Measurements from ENCODE around the gene FUBP1. TPM values are rescaled to one million over a fixed set of nuclear protein-coding genes. Genes with fewer than 3 reads are reported as not detected.
A peak's percentile ranks its signal among the peaks of the same experiment; 100 is the strongest.
"Not testable (repeated sequence)": the region's sequence is repeated elsewhere in the genome, so short reads cannot be mapped to it uniquely, and the experiment has no call there.

The FUBP1 gene
- total and polyA plus RNA-seq, 5 donors from 2014 or later = 46.2 to 225 (median 50.3) TPM

GRCh38 chr1:77925518-77925917 is 53.4 kb downstream of the FUBP1 start:
- Mint-ChIP-seq H3K4me1 (peaks cover 0 to 10% (median 4%) of the 10 kb centered on the region in 4 donors), H3K36me3 (no peaks in the 10 kb centered on the region), H3K27me3 (peaks cover 10% of the 10 kb centered on the region), H3K9me3 (peaks cover 0 to 1% (median 0%) of the 10 kb centered on the region in 7 donors), H3K4me3 (no peak overlapping the region), H3K27ac (no peak overlapping the region)
- Histone ChIP-seq H3K36me3 (ENCODE audit: control insufficient read depth, insufficient read depth, low read length) (no peaks in the 10 kb centered on the region), H3K9me3 (ENCODE audit: control insufficient read depth in 2 of 2, low read length in 2 of 2) (no peaks in the 10 kb centered on the region), H3K27ac (ENCODE audit: insufficient read depth, low read length, poor library complexity, severe bottlenecking) (no peak overlapping the region), H3K4me3 (ENCODE audit: low read depth, low read length) (no peak overlapping the region), H3K4me1 (ENCODE audit: control insufficient read depth, insufficient read depth, low read length, poor library complexity, severe bottlenecking) (no peaks in the 10 kb centered on the region), H3K27me3 (ENCODE audit: control insufficient read depth, insufficient read depth, low read length) (no peaks in the 10 kb centered on the region)
- ATAC-seq (ENCODE audit: low read depth in 2 of 2) (no peak), DNase-seq (no peak)

GRCh38 chr1:77918918-77919317 is 60.0 kb downstream of the FUBP1 start:
- H3K4me3 Mint-ChIP-seq; H3K27ac ChIP-seq (ENCODE audit: insufficient read depth, low read length, poor library complexity, severe bottlenecking); H3K4me1 ChIP-seq (ENCODE audit: control insufficient read depth, insufficient read depth, low read length, poor library complexity, severe bottlenecking); H3K36me3 Mint-ChIP-seq; H3K9me3 ChIP-seq (ENCODE audit: control insufficient read depth in 2 of 2, low read length in 2 of 2); DNase-seq; ATAC-seq (ENCODE audit: low read depth in 2 of 2); H3K4me3 ChIP-seq (ENCODE audit: low read depth, low read length); H3K36me3 ChIP-seq (ENCODE audit: control insufficient read depth, insufficient read depth, low read length); H3K4me1 Mint-ChIP-seq; H3K27ac Mint-ChIP-seq; H3K27me3 ChIP-seq (ENCODE audit: control insufficient read depth, insufficient read depth, low read length); H3K9me3 Mint-ChIP-seq; H3K27me3 Mint-ChIP-seq: not testable (repeated sequence)

GRCh38 chr1:77910116-77910515 is 68.8 kb downstream of the FUBP1 start:
- no peaks in the 10 kb centered on the region for H3K4me1 ChIP-seq (ENCODE audit: control insufficient read depth, insufficient read depth, low read length, poor library complexity, severe bottlenecking)
- no peak for DNase-seq
- H3K27me3 Mint-ChIP-seq = peaks cover 16% of the 10 kb centered on the region
- no peaks in the 10 kb centered on the region for H3K9me3 Mint-ChIP-seq
- H3K4me1 Mint-ChIP-seq = no peaks in the 10 kb centered on the region
- no peaks in the 10 kb centered on the region for H3K9me3 ChIP-seq (ENCODE audit: control insufficient read depth in 2 of 2, low read length in 2 of 2)
- H3K27ac ChIP-seq (ENCODE audit: insufficient read depth, low read length, poor library complexity, severe bottlenecking) = no peak overlapping the region
- H3K36me3 Mint-ChIP-seq = no peaks in the 10 kb centered on the region
- no peak for ATAC-seq (ENCODE audit: low read depth in 2 of 2)
- no peaks in the 10 kb centered on the region for H3K27me3 ChIP-seq (ENCODE audit: control insufficient read depth, insufficient read depth, low read length)
- H3K4me3 Mint-ChIP-seq = no peak overlapping the region
- no peaks in the 10 kb centered on the region for H3K36me3 ChIP-seq (ENCODE audit: control insufficient read depth, insufficient read depth, low read length)
- H3K4me3 ChIP-seq (ENCODE audit: low read depth, low read length) = no peak overlapping the region
- H3K27ac Mint-ChIP-seq = no peak overlapping the region

GRCh38 chr1:77906624-77907023 is 72.2 kb downstream of the FUBP1 start:
- H3K9me3 ChIP-seq (ENCODE audit: control insufficient read depth in 2 of 2, low read length in 2 of 2) = no peaks in the 10 kb centered on the region
- H3K4me1 ChIP-seq (ENCODE audit: control insufficient read depth, insufficient read depth, low read length, poor library complexity, severe bottlenecking) = no peaks in the 10 kb centered on the region
- Mint-ChIP-seq H3K4me3 (no peak overlapping the region), H3K27ac (no peak overlapping the region), H3K36me3 (no peaks in the 10 kb centered on the region), H3K4me1 (no peaks in the 10 kb centered on the region), H3K9me3 (no peaks in the 10 kb centered on the region), H3K27me3 (peaks cover 23% of the 10 kb centered on the region)
- H3K4me3 ChIP-seq (ENCODE audit: low read depth, low read length) = no peak overlapping the region
- ATAC-seq (ENCODE audit: low read depth in 2 of 2) (no peak), DNase-seq (no peak)
- no peaks in the 10 kb centered on the region for H3K36me3 ChIP-seq (ENCODE audit: control insufficient read depth, insufficient read depth, low read length)
- no peak overlapping the region for H3K27ac ChIP-seq (ENCODE audit: insufficient read depth, low read length, poor library complexity, severe bottlenecking)
- H3K27me3 ChIP-seq (ENCODE audit: control insufficient read depth, insufficient read depth, low read length) = no peaks in the 10 kb centered on the region

- H3K4me3 Mint-ChIP-seq = no peak overlapping the region
- Histone ChIP-seq H3K27me3 (ENCODE audit: control insufficient read depth, insufficient read depth, low read length) (no peaks in the 10 kb centered on the region), H3K9me3 (ENCODE audit: control insufficient read depth in 2 of 2, low read length in 2 of 2) (no peaks in the 10 kb centered on the region), H3K36me3 (ENCODE audit: control insufficient read depth, insufficient read depth, low read length) (no peaks in the 10 kb centered on the region), H3K4me3 (ENCODE audit: low read depth, low read length) (no peak overlapping the region), H3K27ac (ENCODE audit: insufficient read depth, low read length, poor library complexity, severe bottlenecking) (no peak overlapping the region), H3K4me1 (ENCODE audit: control insufficient read depth, insufficient read depth, low read length, poor library complexity, severe bottlenecking) (no peaks in the 10 kb centered on the region)
- H3K27me3 Mint-ChIP-seq = peaks cover 26% of the 10 kb centered on the region
- no peaks in the 10 kb centered on the region for H3K36me3 Mint-ChIP-seq
- ATAC-seq (ENCODE audit: low read depth in 2 of 2) (no peak), DNase-seq (no peak)
- no peaks in the 10 kb centered on the region for H3K4me1 Mint-ChIP-seq
- no peaks in the 10 kb centered on the region for H3K9me3 Mint-ChIP-seq
- no peak overlapping the region for H3K27ac Mint-ChIP-seq
Measured at GRCh38 chr1:77906019-77906545, 72.8 kb downstream of the FUBP1 start.

- H3K36me3 ChIP-seq (ENCODE audit: control insufficient read depth, insufficient read depth, low read length) = no peaks in the 10 kb centered on the region
- Mint-ChIP-seq H3K27ac (no peak overlapping the region), H3K27me3 (peaks cover 26% of the 10 kb centered on the region), H3K4me1 (no peaks in the 10 kb centered on the region), H3K36me3 (no peaks in the 10 kb centered on the region), H3K9me3 (no peaks in the 10 kb centered on the region), H3K4me3 (no peak overlapping the region)
- no peaks in the 10 kb centered on the region for H3K9me3 ChIP-seq (ENCODE audit: control insufficient read depth in 2 of 2, low read length in 2 of 2)
- H3K27ac ChIP-seq (ENCODE audit: insufficient read depth, low read length, poor library complexity, severe bottlenecking) = no peak overlapping the region
- no peaks in the 10 kb centered on the region for H3K27me3 ChIP-seq (ENCODE audit: control insufficient read depth, insufficient read depth, low read length)
- no peak for DNase-seq
- no peaks in the 10 kb centered on the region for H3K4me1 ChIP-seq (ENCODE audit: control insufficient read depth, insufficient read depth, low read length, poor library complexity, severe bottlenecking)
- H3K4me3 ChIP-seq (ENCODE audit: low read depth, low read length) = no peak overlapping the region
- no peak for ATAC-seq (ENCODE audit: low read depth in 2 of 2)
Measured at GRCh38 chr1:77905603-77906002, 73.3 kb downstream of the FUBP1 start.

GRCh38 chr1:77900687-77901293 is 78.1 kb downstream of the FUBP1 start:
- no peaks in the 10 kb centered on the region for H3K4me1 ChIP-seq (ENCODE audit: control insufficient read depth, insufficient read depth, low read length, poor library complexity, severe bottlenecking)
- Mint-ChIP-seq H3K4me3 (no peak overlapping the region), H3K27ac (no peak overlapping the region), H3K4me1 (no peaks in the 10 kb centered on the region), H3K36me3 (peaks cover 3% of the 10 kb centered on the region), H3K9me3 (peaks cover 0 to 5% (median 0%) of the 10 kb centered on the region in 7 donors), H3K27me3 (peaks cover 19% of the 10 kb centered on the region)
- DNase-seq (peak in 2 of 3 donors; percentile 9 to 48), ATAC-seq (ENCODE audit: low read depth in 2 of 2) (no peak)
- H3K27ac ChIP-seq (ENCODE audit: insufficient read depth, low read length, poor library complexity, severe bottlenecking) = no peak overlapping the region
- H3K9me3 ChIP-seq (ENCODE audit: control insufficient read depth in 2 of 2, low read length in 2 of 2) = no peaks in the 10 kb centered on the region
- no peaks in the 10 kb centered on the region for H3K36me3 ChIP-seq (ENCODE audit: control insufficient read depth, insufficient read depth, low read length)
- H3K27me3 ChIP-seq (ENCODE audit: control insufficient read depth, insufficient read depth, low read length) = no peaks in the 10 kb centered on the region
- H3K4me3 ChIP-seq (ENCODE audit: low read depth, low read length) = no peak overlapping the region

- ATAC-seq (ENCODE audit: low read depth in 2 of 2) (no peak), DNase-seq (no peak)
- peaks cover 0 to 5% (median 0%) of the 10 kb centered on the region in 7 donors for H3K9me3 Mint-ChIP-seq
- no peak overlapping the region for H3K4me3 ChIP-seq (ENCODE audit: low read depth, low read length)
- H3K36me3 Mint-ChIP-seq = peaks cover 3% of the 10 kb centered on the region
- H3K9me3 ChIP-seq (ENCODE audit: control insufficient read depth in 2 of 2, low read length in 2 of 2) = no peaks in the 10 kb centered on the region
- no peaks in the 10 kb centered on the region for H3K4me1 ChIP-seq (ENCODE audit: control insufficient read depth, insufficient read depth, low read length, poor library complexity, severe bottlenecking)
- H3K27me3 Mint-ChIP-seq = peaks cover 17% of the 10 kb centered on the region
- H3K36me3 ChIP-seq (ENCODE audit: control insufficient read depth, insufficient read depth, low read length) = no peaks in the 10 kb centered on the region
- no peak overlapping the region for H3K4me3 Mint-ChIP-seq
- H3K27me3 ChIP-seq (ENCODE audit: control insufficient read depth, insufficient read depth, low read length) = no peaks in the 10 kb centered on the region
- H3K27ac Mint-ChIP-seq = no peak overlapping the region
- no peaks in the 10 kb centered on the region for H3K4me1 Mint-ChIP-seq
- H3K27ac ChIP-seq (ENCODE audit: insufficient read depth, low read length, poor library complexity, severe bottlenecking) = no peak overlapping the region
Measured at GRCh38 chr1:77899647-77900320, 79.1 kb downstream of the FUBP1 start.
